Measurements from ENCODE around the gene ATP5MK. TPM values are rescaled to one million over a fixed set of nuclear protein-coding genes. Genes with fewer than 3 reads are reported as not detected.

ATP5MK gene
- total RNA-seq, 4 donors from 2014 or later, result 305 to 771 (median 382) TPM

DNA sequence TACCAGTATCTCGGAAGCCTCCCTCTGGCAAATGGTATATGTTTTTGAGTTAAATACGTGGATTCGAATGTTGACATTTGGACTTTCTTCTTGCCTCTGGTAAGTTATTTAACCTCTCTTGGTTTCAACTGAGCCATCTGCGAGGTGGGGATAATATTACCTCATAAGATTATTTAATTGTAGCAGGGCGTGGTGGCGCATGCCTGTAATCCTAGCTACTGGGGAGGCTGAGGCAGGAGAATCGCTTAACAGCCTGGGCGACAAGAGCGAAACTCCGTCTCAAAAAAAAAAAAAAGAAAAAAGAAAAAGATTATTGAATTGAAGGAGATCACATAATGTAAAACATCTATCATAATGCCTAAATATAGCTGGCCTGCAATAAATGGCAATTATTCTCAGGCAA, 28.9 kb downstream of the ATP5MK start:
- no peak for TF ChIP-seq CTCF (IDR thresholded peaks at IDR 0.05; ENCODE audit: low read depth)

GRCh38 chr10:103355906-103356599, 40.2 kb downstream of the ATP5MK start:
- TF ChIP-seq CTCF (IDR thresholded peaks at IDR 0.05; ENCODE audit: low read depth), result no peak

- TF ChIP-seq CTCF (IDR thresholded peaks at IDR 0.05; ENCODE audit: low read depth), result no peak
These were observed 43.0 kb downstream of the ATP5MK start for GRCh38 chr10:103353281-103353680.

- TF ChIP-seq CTCF (IDR thresholded peaks at IDR 0.05; ENCODE audit: low read depth), result no peak
These were observed 45.6 kb downstream of the ATP5MK start, which contains the start of gene PCGF6 for GRCh38 chr10:103350517-103351260. Gene PCGF6, minus strand, starts transcription at chr10:103351140. Its CDS starts 74 bp downstream, at chr10:103351066.

DNA sequence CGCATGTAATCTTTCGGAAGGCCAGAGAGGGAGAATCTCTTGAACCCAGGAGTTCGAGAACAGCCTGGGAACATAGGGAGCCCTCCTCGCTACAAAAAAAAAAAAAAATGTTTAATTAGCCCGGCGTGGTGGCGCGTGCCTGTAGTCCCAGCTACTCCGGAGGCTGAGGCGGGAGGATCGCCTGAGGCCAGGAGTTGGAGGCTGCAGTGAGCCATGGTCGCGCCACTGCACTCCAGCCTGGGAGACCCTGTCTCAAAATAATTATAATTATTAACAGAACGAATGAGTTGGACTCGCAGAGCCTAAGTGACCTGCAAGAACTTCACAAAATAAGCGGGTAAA, 46.1 kb downstream of the ATP5MK start:
- no peak for TF ChIP-seq CTCF (IDR thresholded peaks at IDR 0.05; ENCODE audit: low read depth)

Other genes with a start within 250 kb of the ATP5MK start
- 100 to 1,000 TPM in 1 of 4 donors, 10 to 100 TPM in 3; 62.1 to 262 (median 71.4) TPM for gene NT5C2, start 203.2 kb downstream of the ATP5MK start, total RNA-seq
- not detected for gene RPEL1, start 150.6 kb downstream of the ATP5MK start, total RNA-seq
- not detected for gene INA, start 119.3 kb downstream of the ATP5MK start, total RNA-seq
- gene PCGF6, start 45.3 kb downstream of the ATP5MK start, total RNA-seq, result 10 to 100 TPM; 10.7 to 19.0 (median 15.8) TPM
- 1 to 10 TPM; 3.8 to 7.3 (median 4.0) TPM for gene TAF5, start 28.5 kb downstream of the ATP5MK start, total RNA-seq
- gene PDCD11, start 151 bp upstream of the ATP5MK start, total RNA-seq, result 10 to 100 TPM; 12.2 to 15.2 (median 13.7) TPM
- 100 to 1,000 TPM in 2 of 4 donors, 10 to 100 TPM in 2; 44.0 to 111 (median 77.1) TPM for gene CALHM2, start 55.9 kb upstream of the ATP5MK start, total RNA-seq
- not detected for gene CALHM1, start 62.4 kb upstream of the ATP5MK start, total RNA-seq
- not detected for gene CALHM3, start 82.8 kb upstream of the ATP5MK start, total RNA-seq
- not detected for gene NEURL1, start 97.2 kb upstream of the ATP5MK start, total RNA-seq

All from subcutaneous adipose tissue (tissue), 4 donors.